AG09309 (cell line): ENCODE results near the gene CGRRF1.

Experiments used
- DNase-seq: peaks from one replicate; pipeline ENCODE4 v3.0.0-alpha.2; 2010; ENCODE audit warnings: low read depth
- H3K4me3 ChIP-seq: 2 replicates; pipeline ENCODE4 v1.5.1; 2011; ENCODE audit warnings: mild to moderate bottlenecking, low read depth, low read length, moderate library complexity; ENCODE audit not compliant: control insufficient read depth
- TF ChIP-seq, protein P1 (sequence below): IDR thresholded peaks from 2 replicates; pipeline ENCODE4 v1.5.1; 2011; ENCODE audit warnings: mild to moderate bottlenecking, low read depth, low read length, inconsistent platforms; ENCODE audit not compliant: insufficient read depth, control insufficient read depth; ENCODE audit errors: missing control alignments

Gene CGRRF1

DNA sequence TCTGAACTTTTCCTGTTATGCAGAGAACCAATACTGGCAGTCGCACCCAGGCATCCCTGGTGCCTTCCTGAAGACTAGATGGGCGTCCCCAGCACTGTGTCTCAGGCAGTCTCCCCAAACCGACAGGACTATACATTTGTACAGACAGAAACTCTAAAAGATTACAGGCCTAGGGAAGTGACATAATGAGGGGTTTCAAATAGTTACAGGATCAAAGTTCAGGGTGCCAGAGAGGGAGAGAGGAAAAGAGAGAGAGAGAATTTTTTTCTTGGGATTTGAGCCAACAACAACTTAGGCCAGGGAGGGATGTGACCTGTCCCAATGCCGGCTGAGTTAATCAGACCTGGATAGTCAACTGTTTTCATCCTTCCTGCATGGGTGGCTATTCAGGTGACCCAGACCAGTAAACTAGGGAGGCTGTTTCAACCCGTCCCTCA, 11.6 kb upstream of the CGRRF1 start:
- TF ChIP-seq, protein P1, sequence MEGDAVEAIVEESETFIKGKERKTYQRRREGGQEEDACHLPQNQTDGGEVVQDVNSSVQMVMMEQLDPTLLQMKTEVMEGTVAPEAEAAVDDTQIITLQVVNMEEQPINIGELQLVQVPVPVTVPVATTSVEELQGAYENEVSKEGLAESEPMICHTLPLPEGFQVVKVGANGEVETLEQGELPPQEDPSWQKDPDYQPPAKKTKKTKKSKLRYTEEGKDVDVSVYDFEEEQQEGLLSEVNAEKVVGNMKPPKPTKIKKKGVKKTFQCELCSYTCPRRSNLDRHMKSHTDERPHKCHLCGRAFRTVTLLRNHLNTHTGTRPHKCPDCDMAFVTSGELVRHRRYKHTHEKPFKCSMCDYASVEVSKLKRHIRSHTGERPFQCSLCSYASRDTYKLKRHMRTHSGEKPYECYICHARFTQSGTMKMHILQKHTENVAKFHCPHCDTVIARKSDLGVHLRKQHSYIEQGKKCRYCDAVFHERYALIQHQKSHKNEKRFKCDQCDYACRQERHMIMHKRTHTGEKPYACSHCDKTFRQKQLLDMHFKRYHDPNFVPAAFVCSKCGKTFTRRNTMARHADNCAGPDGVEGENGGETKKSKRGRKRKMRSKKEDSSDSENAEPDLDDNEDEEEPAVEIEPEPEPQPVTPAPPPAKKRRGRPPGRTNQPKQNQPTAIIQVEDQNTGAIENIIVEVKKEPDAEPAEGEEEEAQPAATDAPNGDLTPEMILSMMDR = no peak
- DNase-seq = no peak
- no peak overlapping the region for H3K4me3 ChIP-seq

DNA sequence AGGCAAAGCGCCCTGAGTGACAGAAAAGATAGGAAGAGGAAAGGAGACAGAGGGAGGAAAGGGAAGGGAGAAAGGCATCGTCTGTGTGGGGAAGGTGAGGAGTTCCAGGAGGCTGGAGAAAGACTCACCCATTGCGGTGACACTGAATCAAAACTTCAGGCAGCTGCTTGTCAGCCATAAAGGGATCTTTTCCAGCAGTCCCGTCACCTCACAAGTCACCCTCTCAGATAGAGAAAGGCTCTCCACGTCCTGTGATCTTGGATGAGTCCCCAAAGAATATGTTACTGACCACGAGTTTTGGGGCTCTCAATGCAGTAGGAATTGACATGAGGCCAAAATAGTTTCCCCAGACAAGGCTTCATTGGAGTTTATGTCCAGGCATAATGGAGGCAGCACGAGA, 11.1 kb upstream of the CGRRF1 start:
- TF ChIP-seq, protein P1 = no peak
- no peak for DNase-seq
- H3K4me3 ChIP-seq = no peak overlapping the region

DNA sequence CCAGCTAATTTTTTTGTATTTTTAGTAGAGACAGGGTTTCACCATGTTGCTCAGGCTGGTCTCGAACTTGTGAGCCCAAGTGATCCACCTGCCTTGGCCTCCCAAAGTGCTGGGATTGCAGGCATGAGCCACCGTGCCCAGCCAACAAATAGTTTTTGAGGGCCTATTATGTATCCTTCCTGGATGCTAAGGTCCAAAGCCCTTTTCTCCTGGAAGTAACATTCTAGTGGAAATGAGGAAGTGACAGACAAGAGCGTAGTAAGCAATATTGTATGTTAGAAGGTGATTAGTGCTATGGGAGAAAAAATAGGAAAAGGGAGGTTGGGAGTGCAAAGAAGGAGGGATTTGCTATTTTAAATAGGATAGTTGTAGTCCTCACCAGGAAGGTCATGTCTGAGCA, 9.0 kb upstream of the CGRRF1 start:
- DNase-seq = no peak
- no peak overlapping the region for H3K4me3 ChIP-seq
- TF ChIP-seq, protein P1 = no peak

DNA sequence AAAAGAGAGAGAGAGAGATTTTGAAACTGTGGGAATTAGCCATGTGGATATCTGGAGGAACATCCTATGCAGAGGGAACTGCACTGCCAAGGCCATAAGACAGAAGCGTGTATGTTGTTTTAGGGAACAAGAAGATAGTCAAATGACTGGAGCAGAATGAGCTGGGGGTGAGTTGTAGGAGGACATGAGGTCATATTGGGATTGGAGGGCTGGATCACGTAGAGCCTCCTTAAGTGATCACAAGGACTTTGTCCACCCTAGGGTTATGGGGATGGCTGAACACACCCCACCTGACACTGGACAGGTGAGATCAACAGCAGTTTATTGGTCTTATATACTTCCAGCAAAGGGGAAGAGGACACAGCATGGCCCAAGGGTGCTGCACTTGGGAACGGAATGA, 8.2 kb upstream of the CGRRF1 start:
- H3K4me3 ChIP-seq = no peak overlapping the region
- TF ChIP-seq, protein P1 = no peak
- DNase-seq = no peak

DNA sequence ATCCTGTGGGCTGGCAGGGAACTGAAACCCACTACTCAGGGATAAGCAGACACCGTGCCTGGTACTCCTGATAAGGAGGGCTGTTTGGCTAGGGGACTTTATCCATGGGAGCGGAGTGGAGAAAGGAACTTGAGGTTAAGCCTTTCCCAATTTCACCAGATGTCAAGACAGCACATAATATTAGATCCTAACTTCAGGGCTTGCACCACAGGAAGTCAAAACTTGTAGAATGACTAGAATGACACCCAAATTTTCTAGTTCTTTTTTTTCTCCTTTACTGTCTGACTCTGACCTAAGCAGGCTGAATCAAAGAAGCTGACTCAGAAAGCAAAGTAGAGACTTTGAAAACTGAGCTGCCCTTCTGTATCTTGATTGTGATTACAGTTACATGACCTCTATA, 7.1 kb upstream of the CGRRF1 start:
- no peak overlapping the region for H3K4me3 ChIP-seq
- TF ChIP-seq, protein P1 = no peak
- DNase-seq = no peak

DNA sequence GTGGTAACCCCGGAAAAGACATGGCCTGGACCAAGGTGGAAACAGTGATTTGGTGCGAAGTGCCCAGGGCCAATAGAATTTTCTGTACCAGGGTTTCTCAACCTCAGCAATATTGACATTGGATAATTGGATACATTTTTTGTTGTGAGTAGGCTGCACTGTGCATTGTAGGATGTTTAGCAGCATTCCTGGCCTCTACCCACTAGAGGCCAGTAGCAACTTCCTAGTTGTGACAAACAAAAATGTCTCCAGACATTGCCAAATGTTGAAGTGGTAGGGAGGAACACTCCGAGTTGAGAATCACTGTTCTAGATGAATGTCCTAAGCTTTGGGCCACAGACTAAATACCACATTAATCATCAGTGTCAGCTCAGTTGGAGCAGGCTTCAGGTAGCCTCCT, 6.2 kb upstream of the CGRRF1 start:
- H3K4me3 ChIP-seq = no peak overlapping the region
- DNase-seq = peak; percentile 21
- TF ChIP-seq, protein P1 = peak; percentile 57

DNA sequence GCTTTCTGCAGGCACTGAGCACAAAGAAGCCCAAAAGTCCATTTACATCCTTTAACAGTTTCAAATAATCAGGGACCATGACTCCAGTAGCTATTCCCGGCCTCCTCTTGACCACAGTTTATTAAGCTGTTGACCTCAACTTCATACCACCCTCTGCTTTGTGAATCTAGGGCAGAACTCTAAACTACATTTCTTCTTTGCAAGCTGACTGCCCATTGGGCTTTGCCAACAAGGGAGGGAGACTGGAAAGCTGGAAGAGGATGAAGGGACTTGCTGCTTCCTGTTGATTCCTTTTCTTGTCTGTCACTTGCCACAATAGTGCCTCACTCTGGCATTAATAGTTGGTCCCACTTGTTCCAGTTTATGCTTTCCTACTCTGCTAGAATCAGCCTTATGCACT, 2.7 kb downstream of the CGRRF1 start:
- DNase-seq = no peak
- TF ChIP-seq, protein P1 = no peak
- H3K4me3 ChIP-seq = no peak overlapping the region
